HL-60 (cell line): ENCODE data around the gene SLC5A8.
A peak's percentile ranks its signal among the peaks of the same experiment; 100 is the strongest.
"Not testable (repeated sequence)": the region's sequence is repeated elsewhere in the genome, so short reads cannot be mapped to it uniquely, and the experiment has no call there.

Experiments
- DNase-seq, 2 experiments: peaks; one replicate each; pipeline ENCODE4 v3.0.0-alpha.2; 2010 to 2020; ENCODE audit warnings: low read depth in 1 of 2, low spot score in 1 of 2
- H3K27ac ChIP-seq: fragments of 250-450 bp; sonication (Bioruptor Pico); replicated peaks from 2 replicates; pipeline ENCODE4 v1.5.1; 2020; ENCODE audit warnings: mild to moderate bottlenecking, moderate library complexity
- H3K27me3 ChIP-seq: fragments of 250-450 bp; sonication (Bioruptor Pico); 2 replicates; pipeline ENCODE4 v1.5.1; 2021; ENCODE audit warnings: mild to moderate bottlenecking, moderate library complexity; ENCODE audit not compliant: insufficient read depth, poor library complexity, severe bottlenecking
- H3K4me3 ChIP-seq: replicated peaks from 2 replicates; pipeline ENCODE4 v1.5.1; 2011; ENCODE audit warnings: mild to moderate bottlenecking, control low read depth, low read length; ENCODE audit not compliant: insufficient read depth
- GABPA ChIP-seq: IDR thresholded peaks from 2 replicates; pipeline ENCODE4 v1.6.1; 2012; ENCODE audit warnings: low read depth
- POLR2AphosphoS5 ChIP-seq: IDR thresholded peaks from 2 replicates; pipeline ENCODE4 v1.6.1; 2012; ENCODE audit warnings: low read depth
- REST ChIP-seq: IDR thresholded peaks from 2 replicates; pipeline ENCODE4 v1.6.1; 2012; ENCODE audit warnings: low read depth; ENCODE audit not compliant: insufficient replicate concordance
- SPI1 ChIP-seq: IDR thresholded peaks from 2 replicates; pipeline ENCODE4 v1.6.1; 2012; ENCODE audit warnings: low read depth, mild to moderate bottlenecking, borderline replicate concordance
- TF ChIP-seq, protein P1 (sequence below): IDR thresholded peaks from one replicate; pipeline ENCODE4 v1.5.1; 2011; ENCODE audit warnings: low read length, control low read depth, inconsistent platforms; ENCODE audit not compliant: insufficient read depth

The SLC5A8 gene

DNA sequence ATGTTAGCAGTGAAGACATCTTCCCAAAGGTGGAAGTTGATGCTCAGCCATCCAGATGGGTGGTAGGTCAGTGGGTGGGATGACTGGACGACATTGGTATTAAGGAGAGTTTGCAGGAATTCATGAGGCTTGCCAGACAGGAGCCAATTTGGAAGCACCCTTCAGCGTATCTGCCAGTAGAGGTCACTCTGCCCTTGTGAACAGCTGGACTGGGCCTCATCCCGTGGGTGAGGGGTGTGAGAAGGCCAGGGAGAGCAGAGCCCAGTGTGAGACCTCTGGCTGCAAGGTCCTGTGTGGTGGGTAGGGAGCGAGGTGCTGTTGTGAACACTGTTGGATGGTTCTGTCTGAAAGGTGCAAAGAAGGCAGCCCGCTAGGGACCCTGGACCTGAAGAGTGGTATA, 37.7 kb downstream of the SLC5A8 start:
- DNase-seq, result peak; percentile 5 to 14
- H3K4me3 ChIP-seq, result no peak overlapping the region
- no peaks in the 10 kb centered on the region for H3K27me3 ChIP-seq
- no peak for TF ChIP-seq GABPA
- no peak overlapping the region for H3K27ac ChIP-seq

GRCh38 chr12:101168001-101168400, 42.0 kb downstream of the SLC5A8 start:
- DNase-seq, result no peak
- no peak overlapping the region for H3K27ac ChIP-seq
- H3K27me3 ChIP-seq, result peaks cover 5% of the 10 kb centered on the region
- H3K4me3 ChIP-seq, result no peak overlapping the region
- TF ChIP-seq SPI1, result no peak
- TF ChIP-seq, protein P1, sequence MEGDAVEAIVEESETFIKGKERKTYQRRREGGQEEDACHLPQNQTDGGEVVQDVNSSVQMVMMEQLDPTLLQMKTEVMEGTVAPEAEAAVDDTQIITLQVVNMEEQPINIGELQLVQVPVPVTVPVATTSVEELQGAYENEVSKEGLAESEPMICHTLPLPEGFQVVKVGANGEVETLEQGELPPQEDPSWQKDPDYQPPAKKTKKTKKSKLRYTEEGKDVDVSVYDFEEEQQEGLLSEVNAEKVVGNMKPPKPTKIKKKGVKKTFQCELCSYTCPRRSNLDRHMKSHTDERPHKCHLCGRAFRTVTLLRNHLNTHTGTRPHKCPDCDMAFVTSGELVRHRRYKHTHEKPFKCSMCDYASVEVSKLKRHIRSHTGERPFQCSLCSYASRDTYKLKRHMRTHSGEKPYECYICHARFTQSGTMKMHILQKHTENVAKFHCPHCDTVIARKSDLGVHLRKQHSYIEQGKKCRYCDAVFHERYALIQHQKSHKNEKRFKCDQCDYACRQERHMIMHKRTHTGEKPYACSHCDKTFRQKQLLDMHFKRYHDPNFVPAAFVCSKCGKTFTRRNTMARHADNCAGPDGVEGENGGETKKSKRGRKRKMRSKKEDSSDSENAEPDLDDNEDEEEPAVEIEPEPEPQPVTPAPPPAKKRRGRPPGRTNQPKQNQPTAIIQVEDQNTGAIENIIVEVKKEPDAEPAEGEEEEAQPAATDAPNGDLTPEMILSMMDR, result no peak

GRCh38 chr12:101166866-101167265, 43.2 kb downstream of the SLC5A8 start:
- DNase-seq, result no peak
- TF ChIP-seq REST (no peak), SPI1 (no peak), POLR2AphosphoS5 (no peak), GABPA (no peak)
- TF ChIP-seq, protein P1, result no peak
- Histone ChIP-seq H3K27me3 (peaks cover 5% of the 10 kb centered on the region), H3K4me3 (no peak overlapping the region), H3K27ac (no peak overlapping the region)

DNA sequence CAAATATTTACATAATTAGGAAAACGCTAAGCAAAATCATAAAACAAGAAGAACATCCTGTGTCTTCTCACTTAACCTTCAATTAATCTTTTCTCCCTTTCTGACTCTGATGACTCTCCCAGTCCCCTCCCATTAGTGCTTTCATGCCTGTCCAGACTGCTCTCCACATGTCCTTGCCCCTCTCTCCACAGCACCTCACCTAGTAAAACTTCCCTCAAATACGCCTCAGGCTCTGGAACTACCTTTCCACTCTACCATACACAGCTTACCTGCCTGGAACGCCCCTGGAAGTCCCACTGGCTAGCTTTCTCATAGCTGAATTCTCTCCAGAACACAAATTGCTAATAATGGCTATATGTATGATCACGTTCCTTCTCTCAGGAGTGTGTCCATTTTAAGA, 44.7 kb downstream of the SLC5A8 start:
- TF ChIP-seq, protein P1, result no peak
- TF ChIP-seq SPI1 (no peak), REST (no peak), GABPA (no peak), POLR2AphosphoS5 (no peak)
- H3K4me3 ChIP-seq, result no peak overlapping the region
- no peak overlapping the region for H3K27ac ChIP-seq
- DNase-seq, result no peak
- peaks cover 5% of the 10 kb centered on the region for H3K27me3 ChIP-seq

- not testable (repeated sequence) for H3K27ac ChIP-seq, H3K27me3 ChIP-seq, H3K4me3 ChIP-seq, DNase-seq
Measured at GRCh38 chr12:101145777-101146431, 64.1 kb downstream of the SLC5A8 start.
